Medulla oblongata (tissue), 1 donor: ENCODE results near the gene CDC40.
"Not testable (repeated sequence)": the region's sequence is repeated elsewhere in the genome, so short reads cannot be mapped to it uniquely, and the experiment has no call there.

Source experiments
- DNase-seq: peaks from one replicate; pipeline ENCODE4 v3.0.0-alpha.2; 2015; ENCODE audit errors: extremely low spot score

CDC40 gene

DNA sequence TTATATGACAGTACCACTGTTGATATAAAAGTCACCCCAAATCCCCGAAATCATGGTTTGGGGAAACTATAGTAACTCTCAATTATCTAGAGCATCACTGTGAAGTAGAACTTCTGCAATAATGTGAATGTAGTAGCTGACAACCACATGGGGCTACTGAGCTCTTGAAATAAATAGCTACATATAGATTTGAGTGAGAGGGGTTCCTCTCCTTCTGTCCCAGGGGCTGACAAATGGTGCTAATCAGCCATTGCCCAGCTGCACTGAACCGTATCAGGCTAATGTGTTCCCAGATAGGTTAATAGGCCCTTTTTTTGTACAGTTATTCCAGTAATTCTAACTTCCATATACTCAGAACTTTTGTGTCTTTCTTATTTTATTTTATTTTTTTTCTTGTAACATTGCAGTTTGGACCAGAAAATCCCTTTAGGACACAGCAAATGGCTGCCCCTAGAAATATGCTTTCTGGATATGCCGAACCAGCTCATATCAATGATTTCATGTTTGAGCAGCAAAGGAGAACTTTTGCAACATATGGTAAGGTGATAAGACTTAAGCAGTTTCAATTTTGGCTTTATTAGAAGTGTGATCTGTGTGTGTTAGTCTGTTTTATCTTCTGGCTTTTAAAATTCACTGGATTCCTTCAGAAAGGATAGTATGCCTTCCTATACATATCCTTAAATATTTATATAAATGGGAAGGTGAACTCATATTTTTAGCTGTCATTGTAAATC is 21.1 kb downstream of the CDC40 start:
- no peak for DNase-seq

DNA sequence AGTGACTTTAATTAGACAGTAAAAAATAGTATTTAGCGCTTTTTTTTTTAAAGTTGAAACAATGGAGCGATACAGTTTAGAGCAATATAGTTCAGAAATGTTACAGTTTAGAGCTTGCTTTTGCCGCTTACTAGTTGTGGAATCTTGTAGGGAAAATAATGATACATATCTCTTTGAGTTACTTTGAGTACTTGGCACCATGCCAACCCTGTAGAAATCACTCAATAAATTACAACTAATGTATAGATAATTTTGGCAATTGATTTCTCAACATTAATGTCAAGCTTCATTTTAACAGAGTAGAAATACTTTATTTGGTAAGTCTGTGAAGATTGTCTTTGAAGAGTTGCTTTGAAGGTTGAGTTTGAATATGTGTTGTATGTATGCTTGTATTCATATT is 27.4 kb downstream of the CDC40 start:
- DNase-seq: no peak

DNA sequence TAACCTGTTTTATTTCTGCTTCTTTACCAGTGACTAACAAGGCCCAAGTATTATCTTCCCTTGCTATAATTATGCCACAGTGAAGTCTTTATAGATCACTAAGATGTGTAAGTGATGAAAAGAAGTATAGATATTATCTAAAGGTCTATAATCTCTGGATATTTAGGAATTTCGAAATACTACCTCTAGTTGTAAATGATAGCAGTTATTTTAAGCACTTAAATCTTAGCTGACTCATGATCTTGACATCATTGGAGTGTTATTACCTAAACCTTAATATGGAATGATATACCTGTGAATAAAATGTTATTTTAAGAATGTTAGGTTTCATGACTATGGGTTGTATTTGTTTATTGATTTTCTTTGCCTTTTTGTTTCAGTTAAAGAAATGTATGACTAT is 31.5 kb downstream of the CDC40 start:
- DNase-seq: no peak

DNA sequence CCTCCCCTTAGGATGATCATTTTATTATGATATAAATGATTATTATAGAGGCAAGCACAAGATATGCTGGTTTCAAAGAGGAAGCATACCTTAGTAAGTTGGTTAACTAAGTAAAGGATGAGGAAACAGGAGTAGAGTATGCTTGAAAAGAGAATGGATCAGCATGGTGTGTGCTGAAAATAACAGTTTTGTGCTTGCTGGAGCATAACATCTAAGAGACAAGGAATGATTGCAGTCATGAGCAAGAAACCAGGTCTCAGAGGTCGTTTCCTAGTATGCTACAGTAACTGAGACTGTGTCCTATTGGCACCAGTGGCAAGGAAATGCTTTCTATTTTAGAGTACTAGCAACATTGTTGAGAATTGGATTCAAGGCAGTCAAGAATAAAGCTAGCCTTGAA is 34.1 kb downstream of the CDC40 start:
- DNase-seq: no peak

DNA sequence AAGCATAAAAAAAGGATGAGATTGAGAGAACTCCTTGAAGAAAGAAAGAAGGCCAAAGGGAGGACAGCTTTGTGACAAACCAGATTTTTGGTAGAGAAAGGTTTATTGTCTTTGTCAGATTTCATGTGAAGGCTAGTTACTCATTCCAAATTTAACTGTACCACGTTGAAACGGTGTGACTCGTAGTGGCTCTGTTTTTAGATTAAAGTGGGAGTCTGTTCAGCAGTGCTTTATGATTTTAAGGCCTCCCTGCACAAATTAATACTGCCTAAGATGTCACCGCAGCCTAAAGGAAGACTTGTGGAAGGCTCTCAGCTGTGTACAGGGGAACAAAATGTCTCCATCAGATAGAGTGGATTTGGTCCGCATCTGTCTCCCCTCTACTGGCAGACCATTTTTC is 35.9 kb downstream of the CDC40 start:
- no peak for DNase-seq

DNA sequence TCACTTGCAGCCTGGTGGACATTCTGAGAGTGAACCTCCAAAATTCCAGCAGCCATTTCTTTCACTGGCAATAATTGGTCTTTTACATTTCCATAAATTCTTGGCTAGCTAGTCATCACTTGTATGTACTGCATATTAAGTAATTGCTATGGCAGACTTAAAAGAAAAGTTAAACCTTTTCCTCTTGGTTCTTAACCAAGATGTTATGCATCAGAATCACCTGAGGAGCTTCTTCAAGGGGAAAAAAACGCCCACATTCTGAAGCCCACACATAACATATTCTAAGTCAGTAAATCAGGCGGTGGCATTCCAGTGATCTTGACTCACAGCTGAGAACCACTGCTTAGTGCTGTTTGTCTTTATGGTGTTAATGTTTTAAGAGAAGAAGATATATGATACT is 37.0 kb downstream of the CDC40 start:
- DNase-seq: no peak

DNA sequence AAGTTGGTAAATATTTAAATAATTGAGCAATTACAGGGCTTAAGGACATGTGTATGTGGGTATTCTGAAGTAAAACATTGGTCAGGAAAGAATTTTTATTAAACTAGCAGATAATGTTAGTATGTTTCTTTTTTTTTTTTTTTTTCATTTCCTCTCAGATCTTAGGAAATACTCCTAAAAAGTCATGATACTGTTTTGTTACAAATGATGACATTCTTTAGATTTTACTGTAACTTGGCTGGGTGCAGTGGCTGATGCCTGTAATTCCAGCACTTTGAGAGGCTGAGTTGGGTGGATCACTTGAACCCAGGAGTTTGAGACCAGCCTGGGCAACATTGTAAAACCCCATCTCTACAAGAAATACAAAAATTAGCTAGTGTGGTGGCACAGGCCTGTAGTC is 41.5 kb downstream of the CDC40 start:
- no peak for DNase-seq

DNA sequence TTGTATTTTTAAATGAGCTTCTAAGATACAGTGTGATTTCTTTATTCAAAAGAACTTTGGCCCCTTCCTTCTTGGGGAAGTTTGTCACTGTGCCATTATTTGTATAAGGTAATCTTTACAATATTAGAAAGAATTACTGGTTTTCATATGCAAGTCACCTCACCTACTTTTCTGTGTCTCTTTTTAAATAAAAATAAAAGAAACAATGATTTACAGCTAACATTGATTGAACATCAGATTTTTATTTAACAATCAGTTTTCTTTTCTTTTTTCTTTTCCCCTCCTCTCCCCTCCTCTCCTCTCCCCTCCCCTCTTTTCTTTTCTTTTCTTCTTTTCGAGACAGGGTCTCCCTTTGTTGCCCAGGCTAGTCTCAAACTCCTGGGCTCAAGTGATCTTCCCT is 46.0 kb downstream of the CDC40 start:
- DNase-seq: no peak

DNA sequence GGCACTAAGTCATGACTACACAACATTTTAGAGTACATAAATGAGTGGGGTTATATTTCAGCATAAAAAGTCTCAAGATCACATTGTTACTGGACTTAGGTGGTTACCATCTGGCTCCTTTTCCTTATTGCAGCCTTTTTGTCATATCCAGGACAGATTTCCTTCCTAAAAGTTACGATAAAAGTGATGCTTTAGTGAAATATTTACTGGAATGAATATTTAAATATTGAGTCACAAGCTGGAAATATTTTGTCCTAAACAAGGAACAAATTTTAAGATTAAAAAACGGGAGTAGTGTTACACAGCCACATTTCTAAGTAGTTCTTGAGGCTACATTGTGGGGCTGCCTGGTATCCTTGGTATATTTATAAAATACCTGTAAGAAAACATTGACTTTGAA is 52.2 kb downstream of the CDC40 start:
- DNase-seq: no peak

DNA sequence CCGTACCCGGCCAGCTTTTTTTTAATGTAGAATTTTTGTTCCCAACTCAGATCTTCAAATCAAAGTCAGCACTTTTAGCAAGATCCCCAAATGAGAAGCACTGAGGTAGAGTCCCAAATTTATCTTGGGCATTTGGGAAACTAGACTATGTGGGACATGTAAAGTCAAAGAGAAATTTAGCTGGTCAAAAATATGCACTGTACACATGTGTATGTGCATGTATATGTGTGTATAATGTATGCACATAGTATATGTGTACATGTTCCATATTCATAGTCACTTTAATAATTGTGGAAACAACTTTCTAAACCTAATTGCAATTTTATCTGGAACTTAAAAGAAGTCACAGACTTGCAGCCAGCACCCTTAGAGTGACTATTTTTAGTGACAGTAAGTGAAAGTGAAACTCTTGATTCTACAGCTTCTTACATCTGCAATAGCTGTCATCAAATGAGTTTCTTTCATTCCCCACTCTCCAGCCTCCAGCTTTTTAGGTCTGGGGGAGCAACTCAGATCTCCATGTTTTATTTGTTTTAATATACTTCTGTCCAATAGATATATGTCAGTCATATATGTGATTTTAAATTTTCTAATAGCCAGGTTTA is 53.6 kb downstream of the CDC40 start:
- DNase-seq: peak; percentile 23

DNA sequence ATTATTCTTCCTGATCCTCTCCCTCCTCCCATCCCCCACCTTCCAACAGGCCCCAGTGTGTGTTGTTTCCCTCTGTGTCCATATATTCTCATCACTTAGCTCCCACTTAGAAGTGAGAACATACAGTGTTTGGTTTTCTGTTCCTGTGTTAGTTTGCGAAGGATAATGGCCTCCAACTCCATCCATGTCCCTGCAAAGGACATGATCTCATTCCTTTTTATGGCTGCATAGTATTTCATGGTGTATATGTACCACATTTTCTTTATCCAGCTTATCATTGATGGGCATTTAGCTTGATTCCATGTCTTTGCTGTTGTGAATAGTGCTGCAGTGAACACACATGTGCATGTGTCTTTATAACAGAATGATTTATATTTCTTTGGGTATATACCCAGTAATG is 55.8 kb downstream of the CDC40 start:
- not testable (repeated sequence) for DNase-seq

DNA sequence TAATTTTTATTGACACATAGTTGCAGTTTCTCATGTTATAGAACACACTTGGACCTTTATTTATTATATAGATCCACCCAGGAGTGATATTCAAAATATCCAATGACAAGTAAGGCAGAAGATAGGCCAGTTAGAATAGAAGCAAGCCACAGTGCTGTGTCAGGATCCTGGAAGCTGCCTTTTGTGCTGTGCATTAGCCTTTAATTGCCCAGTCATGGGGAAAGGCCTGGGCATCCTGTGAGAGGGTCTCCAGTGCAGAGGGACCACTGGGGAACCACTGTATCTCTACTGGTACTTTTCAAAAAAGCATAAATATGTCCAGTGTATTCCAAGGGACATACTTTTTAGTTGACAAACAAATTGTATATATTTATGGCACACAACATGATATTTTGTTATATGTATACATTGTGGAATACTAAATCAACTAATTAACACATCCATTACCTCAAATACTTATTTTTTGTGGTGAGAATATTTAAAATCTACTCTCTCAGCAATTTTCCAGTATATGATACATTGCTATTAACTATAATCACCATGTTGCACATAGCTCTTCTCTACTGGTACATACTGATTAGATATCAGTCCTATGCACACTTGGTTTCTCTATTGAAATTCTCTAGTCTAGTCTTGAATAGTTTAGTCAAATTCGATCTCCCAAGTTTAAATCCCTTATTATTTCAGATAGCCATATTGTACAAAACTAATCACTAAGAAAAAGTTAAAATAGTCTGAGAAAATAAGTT is 59.5 kb downstream of the CDC40 start:
- DNase-seq: no peak

DNA sequence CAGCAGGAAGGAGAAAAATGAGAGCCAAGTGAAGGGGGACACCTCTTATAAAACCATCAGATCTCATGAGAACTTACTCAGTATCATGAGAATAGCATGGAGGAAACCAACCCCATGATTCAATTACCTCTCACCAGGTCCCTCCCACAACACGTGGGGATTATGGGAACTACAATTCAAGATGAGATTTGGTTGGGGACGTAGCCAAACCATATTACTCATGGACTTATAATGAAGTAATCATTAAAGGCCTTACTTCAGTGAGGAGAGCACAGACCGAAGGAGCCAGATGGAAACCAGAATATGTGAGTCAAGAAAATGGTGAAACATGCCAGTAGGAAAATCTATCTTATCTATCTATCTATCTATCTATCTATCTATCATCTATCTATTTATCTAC is 64.4 kb downstream of the CDC40 start:
- not testable (repeated sequence) for DNase-seq

DNA sequence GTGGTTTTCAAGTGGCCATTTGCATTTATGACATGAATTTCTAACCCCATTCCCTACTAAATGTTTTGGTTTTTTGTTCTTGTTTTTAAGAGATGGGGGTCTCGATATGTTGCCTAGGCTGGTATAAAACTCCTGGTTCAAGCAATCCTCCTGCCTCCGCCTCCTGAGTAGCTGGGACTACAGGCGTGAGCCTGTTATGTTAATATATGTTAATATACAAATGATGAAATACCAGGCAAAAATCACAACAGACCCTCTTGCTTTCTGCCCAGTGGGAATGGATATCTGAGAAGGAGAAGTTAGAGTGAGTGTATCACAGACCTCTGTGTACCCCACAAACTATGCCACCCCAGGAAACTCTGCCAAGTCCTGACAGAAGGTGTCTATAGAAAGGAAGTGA is 66.2 kb downstream of the CDC40 start:
- no peak for DNase-seq

DNA sequence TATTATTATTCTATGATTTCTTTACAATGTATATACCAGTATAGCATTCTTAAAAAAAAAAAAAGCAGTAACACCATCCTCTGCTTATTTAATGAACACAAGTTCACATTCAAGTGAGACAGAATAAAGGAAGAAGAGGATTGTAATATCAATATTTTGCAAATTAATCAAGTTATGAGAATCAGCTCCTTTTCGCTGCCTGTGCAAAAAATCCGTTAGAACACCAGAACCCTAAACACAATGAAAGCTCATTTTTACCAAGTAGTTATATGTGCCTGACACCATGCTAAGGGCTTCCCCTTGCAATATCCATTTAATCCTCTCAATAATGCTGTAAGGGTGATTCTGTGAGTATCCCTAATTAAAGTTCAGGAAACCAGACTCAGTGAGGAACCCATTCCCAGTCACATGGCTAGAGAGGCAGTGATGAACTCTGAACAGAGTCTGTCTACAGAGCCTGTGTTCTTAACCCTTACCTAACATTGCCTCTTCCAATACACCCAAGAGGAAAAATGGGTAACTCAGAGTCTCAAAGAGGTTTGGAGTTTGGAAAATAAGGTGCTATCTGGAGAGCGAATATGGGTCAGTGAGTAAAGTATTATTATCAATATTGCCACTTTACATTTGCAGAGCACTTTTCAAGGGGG is 66.8 kb downstream of the CDC40 start:
- DNase-seq: no peak

DNA sequence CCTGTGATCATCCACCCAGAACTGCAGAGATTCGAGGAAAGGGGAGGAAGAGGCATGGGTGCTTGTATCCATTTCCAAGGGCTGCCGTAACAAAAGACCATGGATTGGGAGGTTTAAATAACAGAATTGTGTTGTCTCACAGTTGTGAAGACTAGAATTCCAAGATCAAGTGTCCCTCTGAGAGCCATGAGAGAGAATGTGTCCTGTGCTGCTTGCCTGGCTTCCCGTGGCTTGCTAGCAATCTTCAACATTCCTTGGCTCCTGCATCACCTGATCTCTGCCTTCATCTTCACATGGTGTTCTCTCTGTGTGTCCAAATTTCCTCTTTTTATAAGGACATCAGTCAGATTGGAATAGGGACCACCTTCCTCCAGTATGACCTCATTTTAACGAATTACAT is 69.8 kb downstream of the CDC40 start:
- no peak for DNase-seq

DNA sequence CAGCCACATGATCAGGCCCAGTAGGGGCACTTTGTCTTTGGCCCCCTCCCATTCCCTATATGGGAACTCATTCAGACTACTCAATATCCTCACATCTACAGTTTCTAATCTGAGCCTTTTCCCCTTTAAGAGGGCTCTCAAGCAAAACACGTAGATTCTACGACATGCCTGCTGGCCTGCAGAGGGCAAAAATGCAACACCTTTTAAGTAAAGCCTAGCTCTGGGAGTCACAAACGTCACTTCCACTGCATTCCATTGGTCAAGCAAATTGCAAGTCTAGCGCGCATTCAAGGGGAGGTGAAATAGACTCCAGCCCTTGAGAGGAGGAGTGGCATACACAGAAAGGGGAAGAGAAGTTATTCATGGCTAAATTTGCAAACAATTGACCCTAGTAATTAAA is 70.6 kb downstream of the CDC40 start:
- no peak for DNase-seq

DNA sequence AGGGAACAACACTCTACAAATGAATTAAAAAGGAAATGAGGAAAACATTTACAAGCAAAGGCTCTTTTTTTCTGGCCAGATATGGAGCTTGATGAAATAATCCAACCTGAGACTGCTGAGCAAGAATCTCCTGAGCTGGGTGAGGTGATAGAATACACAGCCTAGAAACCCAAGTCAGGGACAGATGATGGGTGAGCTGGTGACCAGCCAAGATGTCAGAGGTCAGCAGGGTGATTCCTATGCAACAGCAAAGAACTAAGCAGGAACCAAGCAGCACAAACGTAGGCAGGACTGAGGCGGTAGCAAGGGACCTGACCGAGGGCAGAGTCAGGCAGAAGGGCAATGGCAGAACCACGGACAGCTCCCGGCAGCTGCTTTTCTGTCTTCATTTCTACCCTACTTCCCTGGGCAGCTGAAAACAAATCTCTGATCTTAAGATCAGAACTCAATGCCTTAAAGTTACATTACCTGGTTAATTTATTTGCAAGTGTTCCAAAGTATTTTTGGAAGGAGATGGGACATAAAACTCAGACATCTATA is 75.1 kb downstream of the CDC40 start:
- no peak for DNase-seq

DNA sequence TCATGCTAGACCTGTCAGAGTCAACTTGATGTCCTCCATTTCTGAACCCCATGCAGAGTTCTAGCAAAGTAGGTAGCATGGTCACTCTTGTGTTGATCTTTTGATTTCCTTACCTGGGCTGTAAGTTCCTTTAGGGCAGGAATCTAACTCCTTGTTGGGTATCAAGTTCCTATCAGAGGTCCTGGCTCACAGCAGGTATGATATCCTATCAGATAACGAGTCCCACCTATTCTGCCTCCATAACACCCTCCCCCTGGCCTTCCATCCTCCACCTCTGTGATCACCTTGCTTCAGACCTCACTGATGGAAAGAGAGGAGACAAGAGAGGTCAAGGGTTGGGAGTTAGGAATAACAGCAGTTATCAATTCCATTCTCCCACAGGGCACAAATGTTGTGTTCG is 76.1 kb downstream of the CDC40 start:
- no peak for DNase-seq

DNA sequence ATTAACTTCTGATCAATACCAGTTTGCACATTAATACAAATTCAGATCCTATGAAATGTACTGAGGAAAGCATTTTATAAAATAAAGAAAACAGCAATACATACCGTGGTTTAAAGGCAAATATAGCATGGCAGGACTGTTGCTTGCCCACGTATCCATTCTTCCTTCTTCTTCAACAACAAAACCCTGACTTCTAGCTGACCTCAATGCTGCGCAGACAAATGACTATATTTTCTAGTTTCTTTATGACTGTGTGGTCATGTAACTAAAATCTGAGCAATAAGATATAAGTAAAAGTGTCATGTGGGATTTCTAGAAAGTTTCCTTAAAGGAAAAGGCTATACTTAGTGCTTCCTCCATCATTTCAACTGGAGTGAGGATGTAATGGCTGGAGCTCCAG is 85.0 kb downstream of the CDC40 start:
- DNase-seq: no peak

DNA sequence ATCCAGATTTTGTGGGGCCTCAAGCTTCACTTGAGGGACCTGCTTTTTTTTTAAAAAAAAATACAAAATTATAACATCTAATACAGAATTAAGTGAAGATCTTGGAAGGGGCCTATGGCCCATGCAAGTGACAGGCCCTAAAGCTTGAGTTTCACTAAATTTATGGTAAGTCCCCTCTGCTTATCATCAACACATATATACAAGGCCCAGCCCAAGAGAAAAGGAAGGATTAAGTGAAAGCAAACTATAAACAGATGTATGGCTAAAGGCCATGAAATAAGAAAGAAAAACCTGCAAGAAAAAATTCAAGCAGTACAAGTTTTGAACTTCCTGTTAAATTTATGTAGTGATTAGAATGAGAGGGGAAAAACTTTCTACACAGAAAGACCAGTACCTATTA is 86.8 kb downstream of the CDC40 start:
- no peak for DNase-seq

DNA sequence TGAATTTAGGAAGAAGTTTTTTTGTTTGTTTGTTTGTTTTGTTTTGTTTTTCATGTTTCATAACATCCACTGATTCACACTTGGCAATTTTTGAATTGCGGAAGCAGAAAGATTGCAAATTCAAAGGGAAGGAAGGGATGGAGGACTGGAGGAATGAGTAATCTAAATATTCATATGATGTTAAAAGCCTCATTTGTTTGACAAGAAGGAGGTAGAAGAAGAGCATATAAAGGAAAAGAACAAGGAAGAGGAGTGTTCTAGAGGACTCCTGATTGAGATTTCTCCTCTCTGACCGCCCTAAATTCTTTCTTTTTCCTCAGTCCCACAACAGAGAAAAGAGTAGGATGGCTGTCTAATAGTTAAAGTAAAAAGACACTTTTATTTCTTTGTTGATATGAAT is 89.4 kb downstream of the CDC40 start:
- no peak for DNase-seq
